ENCODE data around the gene ADAM8. TPM values are rescaled to one million over a fixed set of nuclear protein-coding genes. Genes with fewer than 3 reads are reported as not detected.
"Not testable (repeated sequence)": the region's sequence is repeated elsewhere in the genome, so short reads cannot be mapped to it uniquely, and the experiment has no call there.

Gene ADAM8
- total and polyA plus RNA-seq, 8 donors = 1.9 to 45.3 (median 3.8) TPM

DNA sequence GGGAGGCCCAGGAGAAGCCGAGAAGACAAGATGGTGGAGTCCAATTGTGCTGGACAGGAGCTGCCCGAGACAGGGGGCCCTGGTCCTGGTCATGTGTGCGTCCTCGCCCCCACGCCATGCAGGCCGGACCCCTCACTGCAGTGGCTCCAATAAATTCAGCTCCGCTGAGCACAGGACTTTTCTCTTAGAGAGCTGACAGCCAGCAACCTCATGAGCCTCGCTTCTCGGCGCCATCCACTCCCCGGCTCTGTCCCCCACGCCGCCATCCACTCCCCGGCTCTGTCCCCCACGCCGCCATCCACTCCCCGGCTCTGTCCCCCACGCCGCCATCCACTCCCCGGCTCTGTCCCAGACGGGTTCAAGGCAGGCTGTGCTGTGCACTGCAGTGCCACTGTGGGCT lies 49.4 kb downstream of the ADAM8 start:
- no peak for DNase-seq
- Histone ChIP-seq H3K27ac (no peak overlapping the region), H3K4me3 (no peak overlapping the region), H3K4me1 (peaks cover 0 to 14% of the 10 kb centered on the region in 2 donors), H3K27me3 (peaks cover 41 to 80% of the 10 kb centered on the region in 2 donors), H3K36me3 (no peaks in the 10 kb centered on the region), H3K9me3 (no peaks in the 10 kb centered on the region)
- no peak for ATAC-seq
- intact Hi-C loops (cut with DNase I) = no loop called here
- no peak for TF ChIP-seq CTCF (IDR thresholded peaks at IDR 0.05)

- no peak overlapping the region for H3K27ac ChIP-seq
- H3K9me3 ChIP-seq = no peaks in the 10 kb centered on the region
- no peaks in the 10 kb centered on the region for H3K36me3 ChIP-seq
- ATAC-seq (no peak), DNase-seq (no peak)
- intact Hi-C loops (cut with DNase I) = no loop called here
- H3K27me3 ChIP-seq = peaks cover 33 to 71% of the 10 kb centered on the region in 2 donors
- no peak for TF ChIP-seq CTCF (IDR thresholded peaks at IDR 0.05)
- H3K4me3 ChIP-seq = no peak overlapping the region
- peaks cover 0 to 14% of the 10 kb centered on the region in 2 donors for H3K4me1 ChIP-seq
These were observed 50.3 kb downstream of the ADAM8 start for GRCh38 chr10:133226251-133226808.

DNA sequence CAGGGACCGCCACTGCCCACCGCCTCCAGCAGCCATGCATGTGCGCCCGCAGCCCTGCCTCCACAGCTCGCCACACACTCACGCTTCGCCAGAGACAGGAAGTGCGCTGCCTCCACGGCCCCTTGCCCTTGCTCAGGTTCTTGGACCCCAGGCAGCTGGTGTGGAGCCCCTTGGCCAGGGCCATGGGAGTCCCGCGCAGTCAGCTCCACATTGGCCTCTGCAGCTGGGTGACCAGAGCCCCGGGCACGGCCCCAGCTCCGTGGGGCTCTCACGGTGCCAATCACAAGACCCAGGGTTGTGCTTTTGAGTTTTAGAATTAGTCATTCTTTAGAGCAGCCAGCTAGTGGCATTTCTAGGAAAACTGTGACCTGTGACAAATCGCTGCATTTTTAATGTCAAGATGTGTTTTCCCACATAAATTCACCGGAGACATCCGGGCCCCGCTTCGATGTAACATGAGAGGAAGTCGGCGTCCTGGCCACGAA lies 50.9 kb downstream of the ADAM8 start:
- H3K9me3 ChIP-seq = no peaks in the 10 kb centered on the region
- no peak for TF ChIP-seq CTCF (IDR thresholded peaks at IDR 0.05)
- peaks cover 27 to 71% of the 10 kb centered on the region in 2 donors for H3K27me3 ChIP-seq
- ATAC-seq (no peak), DNase-seq (no peak)
- H3K4me3 ChIP-seq = no peak overlapping the region
- H3K36me3 ChIP-seq = no peaks in the 10 kb centered on the region
- intact Hi-C loops (cut with DNase I) = no loop called here
- H3K27ac ChIP-seq = no peak overlapping the region
- H3K4me1 ChIP-seq = peaks cover 0 to 11% of the 10 kb centered on the region in 2 donors

GRCh38 chr10:133224756-133225372 lies 51.8 kb downstream of the ADAM8 start:
- peaks cover 0 to 2% of the 10 kb centered on the region in 2 donors for H3K4me1 ChIP-seq
- DNase-seq (peak in 2 of 4 donors; percentile 35 to 64), ATAC-seq (peak; percentile 92)
- no peak overlapping the region for H3K27ac ChIP-seq
- H3K27me3 ChIP-seq = peaks cover 19 to 70% of the 10 kb centered on the region in 2 donors
- no peaks in the 10 kb centered on the region for H3K9me3 ChIP-seq
- no peaks in the 10 kb centered on the region for H3K36me3 ChIP-seq
- intact Hi-C loops (cut with DNase I) = no loop called here
- TF ChIP-seq CTCF (IDR thresholded peaks at IDR 0.05) = no peak
- peak overlapping the region in 1 of 2 donors; percentile 7 for H3K4me3 ChIP-seq

DNA sequence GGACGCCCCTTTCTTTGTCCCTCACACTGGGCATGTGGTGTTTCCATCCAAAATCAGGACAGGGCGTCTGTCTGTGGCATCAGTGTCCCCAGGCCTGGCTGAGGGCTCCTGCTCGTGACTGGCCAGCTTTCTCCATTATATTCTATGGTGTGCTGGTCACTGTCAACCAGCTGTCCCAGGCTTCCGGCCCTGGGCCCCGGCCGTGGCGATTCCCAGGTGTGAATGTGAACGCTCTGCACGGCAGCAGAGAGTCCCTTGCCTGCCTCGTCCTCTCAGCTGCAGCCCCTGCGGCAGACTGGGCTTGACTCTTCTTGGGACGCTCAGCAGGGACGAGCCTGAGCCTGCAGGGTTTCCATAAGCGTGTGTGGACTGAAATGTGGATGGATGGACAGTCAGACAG lies 52.6 kb downstream of the ADAM8 start:
- Histone ChIP-seq H3K27me3 (peaks cover 11 to 70% of the 10 kb centered on the region in 2 donors), H3K4me1 (no peaks in the 10 kb centered on the region), H3K4me3 (no peak overlapping the region), H3K36me3 (no peaks in the 10 kb centered on the region), H3K27ac (no peak overlapping the region), H3K9me3 (no peaks in the 10 kb centered on the region)
- no peak for TF ChIP-seq CTCF (IDR thresholded peaks at IDR 0.05)
- DNase-seq (no peak), ATAC-seq (no peak)
- intact Hi-C loops (cut with DNase I) = no loop called here

GRCh38 chr10:133221756-133222155 lies 54.9 kb downstream of the ADAM8 start:
- intact Hi-C loops (cut with DNase I); H3K27ac ChIP-seq; H3K4me1 ChIP-seq; H3K36me3 ChIP-seq; H3K9me3 ChIP-seq; H3K4me3 ChIP-seq; ATAC-seq; DNase-seq: not testable (repeated sequence)
- peaks cover 0 to 58% of the 10 kb centered on the region in 2 donors for H3K27me3 ChIP-seq
